Astrocyte (in vitro differentiated cells and primary cell): Measurements from ENCODE around the gene CDC42EP4. TPM values are rescaled to one million over a fixed set of nuclear protein-coding genes. Genes with fewer than 3 reads are reported as not detected.
A peak's percentile ranks its signal among the peaks of the same experiment; 100 is the strongest.

Source experiments
- DNase-seq: peaks from one replicate; pipeline ENCODE4 v3.0.0-alpha.2; 2010; ENCODE audit warnings: low read depth
- FAIRE-seq: peaks from 2 replicates; lab custom pipeline; 2011; peaks lifted over from hg19 to GRCh38; lab: Jason Lieb, UNC
- H2AFZ ChIP-seq: 2 replicates; pipeline ENCODE4 v1.6.0; 2012; ENCODE audit warnings: low read depth, low read length, inconsistent platforms
- H3K27ac ChIP-seq: 2 replicates; pipeline ENCODE4 v1.5.1; 2011; ENCODE audit warnings: low read depth, low read length, inconsistent platforms
- H3K27me3 ChIP-seq: 2 replicates; pipeline ENCODE4 v1.6.0; 2011; ENCODE audit warnings: low read length, inconsistent platforms; ENCODE audit not compliant: insufficient read depth
- H3K36me3 ChIP-seq: 2 replicates; pipeline ENCODE4 v1.5.1; 2011; ENCODE audit warnings: low read length, inconsistent platforms; ENCODE audit not compliant: insufficient read depth
- H3K4me1 ChIP-seq: 2 replicates; pipeline ENCODE4 v1.5.1; 2011; ENCODE audit warnings: low read length, inconsistent platforms; ENCODE audit not compliant: insufficient read depth
- H3K4me2 ChIP-seq: 2 replicates; pipeline ENCODE4 v1.6.0; 2012; ENCODE audit warnings: low read length, inconsistent platforms
- H3K4me3 ChIP-seq: 2 replicates; pipeline ENCODE4 v1.5.1; 2011; ENCODE audit warnings: low read depth, mild to moderate bottlenecking, low read length, inconsistent platforms; ENCODE audit not compliant: insufficient read depth
- H3K79me2 ChIP-seq: 2 replicates; pipeline ENCODE4 v1.6.0; 2012; ENCODE audit warnings: mild to moderate bottlenecking, low read length, inconsistent platforms; ENCODE audit not compliant: insufficient read depth
- H3K9ac ChIP-seq: 2 replicates; pipeline ENCODE4 v1.6.0; 2012; ENCODE audit warnings: mild to moderate bottlenecking, low read length, inconsistent platforms
- H3K9me3 ChIP-seq: 2 replicates; pipeline ENCODE4 v1.5.1; 2012; ENCODE audit warnings: low read depth, mild to moderate bottlenecking, low read length, inconsistent platforms; ENCODE audit not compliant: insufficient read depth
- H4K20me1 ChIP-seq: 2 replicates; pipeline ENCODE4 v1.6.0; 2012; ENCODE audit warnings: low read length, inconsistent platforms; ENCODE audit not compliant: insufficient read depth
- H3K27ac Mint-ChIP-seq: one replicate; pipeline ENCODE4 v1.8.0; 2021; ENCODE audit warnings: mild to moderate bottlenecking, mixed read lengths; ENCODE audit not compliant: unreplicated experiment
- H3K27me3 Mint-ChIP-seq: one replicate; pipeline ENCODE4 v1.8.0; 2021; ENCODE audit warnings: low read depth, mixed read lengths; ENCODE audit not compliant: unreplicated experiment
- H3K36me3 Mint-ChIP-seq: one replicate; pipeline ENCODE4 v1.8.0; 2021; ENCODE audit warnings: low read depth, mixed read lengths; ENCODE audit not compliant: unreplicated experiment
- H3K4me1 Mint-ChIP-seq: one replicate; pipeline ENCODE4 v1.8.0; 2021; ENCODE audit warnings: low read depth, mixed read lengths; ENCODE audit not compliant: unreplicated experiment
- H3K4me3 Mint-ChIP-seq: one replicate; pipeline ENCODE4 v1.8.0; 2021; ENCODE audit warnings: mild to moderate bottlenecking, moderate library complexity, mixed read lengths; ENCODE audit not compliant: unreplicated experiment
- H3K9me3 Mint-ChIP-seq: one replicate; pipeline ENCODE4 v1.8.0; 2021; ENCODE audit warnings: mild to moderate bottlenecking, mixed read lengths; ENCODE audit not compliant: unreplicated experiment
- CTCF ChIP-seq: IDR thresholded peaks from 2 replicates; pipeline ENCODE4 v1.5.1; 2011; ENCODE audit warnings: low read depth, mild to moderate bottlenecking, inconsistent platforms, low read length, moderate library complexity; ENCODE audit not compliant: insufficient read depth
- EZH2 ChIP-seq: IDR thresholded peaks from 2 replicates; pipeline ENCODE4 v1.6.1; 2012; ENCODE audit warnings: mild to moderate bottlenecking, low read length, inconsistent platforms; ENCODE audit not compliant: insufficient read depth
- total RNA-seq: library from RNA; stranded (reverse); gene quantifications from 2 replicates; pipeline ENCODE4 v1.2.1, GENCODE V29; 2021

The CDC42EP4 gene
- total RNA-seq, 1 donor from 2014 or later, result 15.8 TPM

GRCh38 chr17:73304438-73304837, 7.4 kb downstream of the CDC42EP4 start:
- Histone ChIP-seq H3K36me3 (no peaks in the 10 kb centered on the region), H3K9ac (peak overlapping the region; percentile 78), H3K4me2 (peak overlapping the region; percentile 87), H3K9me3 (no peaks in the 10 kb centered on the region), H3K27me3 (no peaks in the 10 kb centered on the region), H2AFZ (peak overlapping the region; percentile 59), H3K4me3 (no peak overlapping the region), H3K4me1 (peaks cover 48% of the 10 kb centered on the region), H4K20me1 (peaks cover 55% of the 10 kb centered on the region), H3K27ac (peak overlapping the region; percentile 74), H3K79me2 (peaks cover 93% of the 10 kb centered on the region)
- Mint-ChIP-seq H3K9me3 (no peaks in the 10 kb centered on the region), H3K36me3 (peaks cover 2% of the 10 kb centered on the region), H3K27ac (no peak overlapping the region), H3K4me3 (peak overlapping the region; percentile 66), H3K4me1 (peaks cover 24% of the 10 kb centered on the region), H3K27me3 (no peaks in the 10 kb centered on the region)
- no peak for DNase-seq
- no peak for FAIRE-seq
- TF ChIP-seq EZH2 (no peak), CTCF (no peak)

GRCh38 chr17:73302189-73302588, 9.6 kb downstream of the CDC42EP4 start:
- Mint-ChIP-seq H3K9me3 (no peaks in the 10 kb centered on the region), H3K4me1 (peaks cover 23% of the 10 kb centered on the region), H3K27me3 (no peaks in the 10 kb centered on the region), H3K4me3 (no peak overlapping the region), H3K36me3 (peaks cover 2% of the 10 kb centered on the region), H3K27ac (no peak overlapping the region)
- H3K27ac ChIP-seq, result no peak overlapping the region
- peak; percentile 83 for DNase-seq
- TF ChIP-seq EZH2 (no peak), CTCF (no peak)
- H3K4me2 ChIP-seq, result no peak overlapping the region
- no peak overlapping the region for H3K4me3 ChIP-seq
- H3K9ac ChIP-seq, result no peak overlapping the region
- no peaks in the 10 kb centered on the region for H3K9me3 ChIP-seq
- H4K20me1 ChIP-seq, result peaks cover 66% of the 10 kb centered on the region
- FAIRE-seq, result no peak
- H3K27me3 ChIP-seq, result no peaks in the 10 kb centered on the region
- H3K4me1 ChIP-seq, result peaks cover 46% of the 10 kb centered on the region
- H2AFZ ChIP-seq, result no peak overlapping the region
- peaks cover 91% of the 10 kb centered on the region for H3K79me2 ChIP-seq
- no peaks in the 10 kb centered on the region for H3K36me3 ChIP-seq

- Histone ChIP-seq H2AFZ (no peak overlapping the region), H3K9ac (no peak overlapping the region), H3K27me3 (no peaks in the 10 kb centered on the region), H4K20me1 (peaks cover 61% of the 10 kb centered on the region), H3K9me3 (no peaks in the 10 kb centered on the region), H3K36me3 (no peaks in the 10 kb centered on the region), H3K4me3 (no peak overlapping the region), H3K4me1 (peaks cover 39% of the 10 kb centered on the region), H3K79me2 (peaks cover 85% of the 10 kb centered on the region), H3K27ac (no peak overlapping the region), H3K4me2 (no peak overlapping the region)
- Mint-ChIP-seq H3K27ac (no peak overlapping the region), H3K4me1 (peaks cover 23% of the 10 kb centered on the region), H3K9me3 (no peaks in the 10 kb centered on the region), H3K27me3 (no peaks in the 10 kb centered on the region), H3K4me3 (no peak overlapping the region), H3K36me3 (peaks cover 2% of the 10 kb centered on the region)
- FAIRE-seq (no peak), DNase-seq (no peak)
- TF ChIP-seq EZH2 (no peak), CTCF (no peak)
Measured at GRCh38 chr17:73301369-73301768, 10.4 kb downstream of the CDC42EP4 start.
